Measurements from ENCODE around the gene LAMA2. TPM values are rescaled to one million over a fixed set of nuclear protein-coding genes. Genes with fewer than 3 reads are reported as not detected.

The LAMA2 gene
- total and polyA plus RNA-seq, 10 donors: 0.83 to 66.6 (median 18.8) TPM

GRCh38 chr6:129008591-129008990 lies 125.7 kb downstream of the LAMA2 start:
- Histone ChIP-seq H3K4me1 (no peaks in the 10 kb centered on the region), H3K27ac (no peak overlapping the region), H3K36me3 (no peaks in the 10 kb centered on the region), H3K4me3 (no peak overlapping the region), H3K27me3 (replicated peaks in 1 of 7) (no peaks in the 10 kb centered on the region), H3K9me3 (no peaks in the 10 kb centered on the region)
- no peak for TF ChIP-seq POLR2AphosphoS5 (IDR thresholded peaks at IDR 0.05)
- no peak for TF ChIP-seq CTCF (IDR thresholded peaks at IDR 0.05 in 8 of 11, conservative IDR thresholded peaks at IDR 0.05 in 3 of 11)
- TF ChIP-seq POLR2A (IDR thresholded peaks at IDR 0.05): no peak
- DNase-seq: no peak
- intact Hi-C loops (cut with DNase I; ENCODE audit: low total_unique reads): no loop called here
- 55 to 85% (median 64%) methylated on average over 2 of the region's 2 CpGs for WGBS, 5 donors

- H3K27ac ChIP-seq: no peak overlapping the region
- no peaks in the 10 kb centered on the region for H3K27me3 ChIP-seq (replicated peaks in 1 of 7)
- H3K4me3 ChIP-seq: no peak overlapping the region
- DNase-seq: no peak
- TF ChIP-seq CTCF (IDR thresholded peaks at IDR 0.05 in 8 of 11, conservative IDR thresholded peaks at IDR 0.05 in 3 of 11) (no peak), POLR2A (IDR thresholded peaks at IDR 0.05) (no peak), POLR2AphosphoS5 (IDR thresholded peaks at IDR 0.05) (no peak)
- WGBS, 5 donors: 69 to 91% (median 86%) methylated on average over 1 of the region's 1 CpG
- no peaks in the 10 kb centered on the region for H3K36me3 ChIP-seq
- intact Hi-C loops (cut with DNase I; ENCODE audit: low total_unique reads): no loop called here
- no peaks in the 10 kb centered on the region for H3K9me3 ChIP-seq
- H3K4me1 ChIP-seq: no peaks in the 10 kb centered on the region
Measured at GRCh38 chr6:129009851-129010250, 126.9 kb downstream of the LAMA2 start.

GRCh38 chr6:129014302-129014701 lies 131.4 kb downstream of the LAMA2 start:
- Histone ChIP-seq H3K9me3 (peaks cover 0 to 8% (median 0%) of the 10 kb centered on the region in 8 donors), H3K4me3 (no peak overlapping the region), H3K27me3 (replicated peaks in 1 of 7) (no peaks in the 10 kb centered on the region), H3K27ac (no peak overlapping the region), H3K36me3 (no peaks in the 10 kb centered on the region), H3K4me1 (no peaks in the 10 kb centered on the region)
- no peak for TF ChIP-seq POLR2A (IDR thresholded peaks at IDR 0.05)
- TF ChIP-seq POLR2AphosphoS5 (IDR thresholded peaks at IDR 0.05): no peak
- TF ChIP-seq CTCF (IDR thresholded peaks at IDR 0.05 in 8 of 11, conservative IDR thresholded peaks at IDR 0.05 in 3 of 11): no peak
- 74 to 86% (median 79%) methylated on average over 2 of the region's 2 CpGs for WGBS, 5 donors
- intact Hi-C loops (cut with DNase I; ENCODE audit: low total_unique reads): no loop called here
- no peak for DNase-seq

GRCh38 chr6:129015721-129016120 lies 132.8 kb downstream of the LAMA2 start:
- Histone ChIP-seq H3K4me1 (no peaks in the 10 kb centered on the region), H3K27ac (no peak overlapping the region), H3K36me3 (no peaks in the 10 kb centered on the region), H3K27me3 (replicated peaks in 1 of 7) (no peaks in the 10 kb centered on the region), H3K9me3 (peaks cover 0 to 8% (median 0%) of the 10 kb centered on the region in 8 donors), H3K4me3 (no peak overlapping the region)
- no peak for DNase-seq
- intact Hi-C loops (cut with DNase I; ENCODE audit: low total_unique reads): no loop called here
- no peak for TF ChIP-seq POLR2A (IDR thresholded peaks at IDR 0.05)
- no peak for TF ChIP-seq CTCF (IDR thresholded peaks at IDR 0.05 in 8 of 11, conservative IDR thresholded peaks at IDR 0.05 in 3 of 11)
- no peak for TF ChIP-seq POLR2AphosphoS5 (IDR thresholded peaks at IDR 0.05)
- WGBS, 5 donors: 34 to 48% (median 42%) methylated on average over 3 of the region's 3 CpGs

All from spleen (tissue), 11 donors.